NCI-H748 (cell line): ENCODE data around the gene MYO5A.

Experiments used
- DNase-seq: peaks from one replicate; lab custom pipeline; 2025; ENCODE audit not compliant: unreplicated experiment; lab: John Stamatoyannopoulos, UW

MYO5A gene

DNA sequence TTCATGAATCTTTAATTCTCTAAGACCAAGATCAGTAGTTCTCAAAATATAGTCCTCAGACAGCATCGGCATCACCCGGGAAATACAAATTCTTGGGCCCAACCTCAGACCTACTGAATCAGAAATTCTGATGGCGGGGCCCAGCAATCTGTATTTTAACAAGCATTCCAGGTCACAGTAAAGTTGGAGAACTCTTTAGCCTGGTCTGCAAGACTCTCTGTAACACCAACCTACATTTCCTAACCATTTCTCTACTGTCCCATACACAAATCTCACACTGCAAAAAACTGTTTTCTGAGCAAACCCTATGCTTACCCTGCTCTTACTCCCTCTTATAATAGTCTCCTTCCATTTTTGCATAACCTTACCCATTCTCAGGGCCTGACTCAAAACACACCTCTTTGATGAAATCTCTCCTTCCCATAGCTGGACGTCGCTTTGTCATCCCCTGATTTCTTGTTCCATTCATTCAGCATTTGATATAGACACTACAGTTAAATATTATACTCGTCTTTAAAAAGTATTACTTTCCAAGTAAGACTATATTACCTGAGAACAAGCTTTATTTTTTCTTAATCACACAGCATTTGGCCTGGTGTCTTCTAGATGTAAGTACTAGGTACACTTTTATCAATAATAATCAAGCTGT is 149.8 kb downstream of the MYO5A start:
- DNase-seq = no peak

DNA sequence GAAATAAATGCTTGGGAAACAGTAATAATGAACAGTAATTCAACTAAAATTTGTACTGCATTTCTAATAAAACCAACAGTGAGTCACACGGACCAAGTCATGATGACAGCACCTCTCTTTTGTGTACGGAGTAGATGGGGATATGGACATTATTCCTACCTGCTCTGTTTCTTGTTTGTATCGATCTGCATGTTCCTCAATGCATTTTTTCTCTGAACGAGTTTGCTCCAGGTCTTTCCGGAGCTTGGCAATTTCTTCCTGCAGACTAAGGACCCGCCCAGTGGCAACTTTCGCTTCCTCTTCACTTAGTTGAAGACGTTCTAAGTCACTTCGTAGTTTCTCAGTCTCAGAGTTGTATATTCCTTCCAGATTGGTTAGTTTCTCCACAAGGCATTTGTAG is 158.7 kb downstream of the MYO5A start:
- no peak for DNase-seq

DNA sequence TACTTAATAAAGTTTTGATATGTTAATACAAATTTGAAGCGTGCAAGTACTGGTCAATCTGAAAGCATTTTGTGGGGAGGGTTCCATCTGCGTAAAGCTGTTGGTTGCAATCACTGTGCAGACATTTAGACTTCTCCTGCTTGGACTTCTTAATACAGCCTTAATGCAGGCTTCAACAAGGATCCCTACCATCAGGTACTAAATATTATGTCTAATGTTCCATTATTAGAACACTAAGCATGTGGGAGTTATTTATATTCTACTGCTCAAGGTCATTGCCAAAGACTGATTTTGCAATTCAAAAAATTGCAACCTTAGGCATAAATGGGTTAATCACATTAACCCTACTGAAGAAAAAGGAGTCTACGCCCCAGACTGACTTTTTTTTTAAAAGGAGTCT is 159.2 kb downstream of the MYO5A start:
- no peak for DNase-seq

DNA sequence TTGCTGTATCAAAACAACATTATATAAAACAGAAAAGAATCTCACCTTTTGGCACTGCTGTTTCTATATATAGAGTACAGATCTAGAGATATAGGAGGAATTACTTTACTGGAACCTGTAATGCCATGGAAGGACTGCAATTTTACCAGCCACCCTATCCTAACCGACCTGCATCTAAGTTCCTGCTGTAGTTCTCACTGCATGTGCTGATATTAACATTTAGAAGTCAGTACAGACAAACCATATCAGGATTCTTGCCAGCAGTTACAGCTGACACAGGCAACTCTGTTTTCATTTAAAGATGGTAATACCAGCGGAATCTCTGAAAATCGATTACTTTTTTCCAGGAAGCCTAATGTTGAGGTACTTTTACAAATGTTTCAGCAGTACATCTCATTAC is 159.7 kb downstream of the MYO5A start:
- DNase-seq = no peak

DNA sequence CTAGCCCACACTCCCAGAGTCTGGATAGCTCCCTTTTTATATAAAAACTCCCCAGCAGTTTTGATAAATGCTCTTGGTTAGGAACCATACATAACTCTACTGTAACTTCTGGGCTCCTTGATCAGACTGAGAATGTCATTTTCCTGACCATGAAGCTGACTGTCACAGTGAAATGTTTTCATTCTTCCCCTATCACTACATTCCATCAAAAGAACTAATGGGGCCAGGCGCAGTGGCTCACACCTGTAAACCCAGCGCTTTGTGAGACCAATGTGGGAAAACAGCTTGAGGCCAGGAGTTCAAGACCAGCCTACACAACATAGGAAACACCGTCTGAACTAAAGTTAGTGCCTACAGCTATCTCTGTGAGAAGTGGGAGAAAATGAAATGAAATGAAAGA is 160.3 kb downstream of the MYO5A start:
- DNase-seq = no peak

DNA sequence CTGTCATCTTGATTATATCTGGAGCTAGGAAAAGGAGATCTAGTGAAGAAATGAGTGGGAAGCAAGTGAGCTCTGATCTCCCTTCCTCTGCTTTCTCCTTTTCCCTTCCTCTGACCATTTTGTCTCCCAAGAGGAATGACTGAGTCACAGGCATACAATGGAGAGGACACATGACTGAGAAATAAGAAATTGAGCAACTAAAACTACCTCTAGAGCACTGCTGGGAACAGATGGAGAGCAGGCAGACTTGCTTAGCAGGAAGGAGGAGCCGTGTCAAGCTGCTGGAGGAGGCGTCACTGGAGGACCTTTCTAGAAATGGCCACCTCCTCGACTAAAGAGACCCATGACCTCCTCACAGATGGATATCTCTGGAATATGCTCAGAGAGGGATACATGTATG is 166.2 kb downstream of the MYO5A start:
- DNase-seq = no peak

DNA sequence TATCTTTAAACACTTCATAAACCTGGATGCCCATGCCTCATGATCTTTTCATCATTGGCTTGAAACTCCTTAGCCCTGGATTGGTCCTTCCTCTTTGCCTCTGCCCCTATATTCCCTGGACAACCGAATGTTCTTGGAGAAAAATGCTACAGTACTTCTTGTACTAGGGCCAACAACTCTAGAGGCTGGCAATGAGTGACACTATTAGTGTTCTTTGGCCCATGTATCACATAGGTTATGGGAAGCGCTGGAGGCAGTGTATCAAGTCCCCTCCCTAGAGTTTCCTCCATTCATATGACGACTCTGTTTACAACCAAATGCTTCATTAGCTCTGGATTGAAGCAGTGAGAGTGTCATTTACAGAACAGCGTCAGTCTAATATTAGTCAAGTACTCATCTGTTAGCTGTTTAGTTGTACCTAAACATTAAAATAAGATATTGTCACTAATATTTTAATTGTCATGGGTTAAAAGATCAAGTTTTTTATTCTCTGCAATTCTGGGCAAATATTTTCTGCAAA is 166.6 kb downstream of the MYO5A start:
- DNase-seq = no peak

DNA sequence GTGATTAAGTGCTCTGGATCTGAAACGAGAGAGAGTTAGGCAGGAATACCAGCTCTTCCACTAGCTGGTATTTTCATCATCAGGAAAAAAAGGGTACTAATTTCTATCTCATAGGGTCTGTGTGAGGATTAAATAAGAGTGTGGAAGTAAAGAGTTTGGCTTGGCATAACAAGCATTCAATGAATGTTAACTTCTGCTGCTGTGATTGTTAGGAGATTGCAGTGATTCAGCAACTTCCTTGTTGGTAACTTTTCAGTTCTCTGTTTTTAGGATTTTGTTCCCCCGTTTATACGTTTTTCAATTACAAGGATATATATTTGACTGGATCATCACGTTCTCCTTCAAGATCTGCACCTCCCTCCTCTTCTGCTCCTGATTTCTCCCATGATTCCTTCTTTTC is 167.2 kb downstream of the MYO5A start:
- no peak for DNase-seq

DNA sequence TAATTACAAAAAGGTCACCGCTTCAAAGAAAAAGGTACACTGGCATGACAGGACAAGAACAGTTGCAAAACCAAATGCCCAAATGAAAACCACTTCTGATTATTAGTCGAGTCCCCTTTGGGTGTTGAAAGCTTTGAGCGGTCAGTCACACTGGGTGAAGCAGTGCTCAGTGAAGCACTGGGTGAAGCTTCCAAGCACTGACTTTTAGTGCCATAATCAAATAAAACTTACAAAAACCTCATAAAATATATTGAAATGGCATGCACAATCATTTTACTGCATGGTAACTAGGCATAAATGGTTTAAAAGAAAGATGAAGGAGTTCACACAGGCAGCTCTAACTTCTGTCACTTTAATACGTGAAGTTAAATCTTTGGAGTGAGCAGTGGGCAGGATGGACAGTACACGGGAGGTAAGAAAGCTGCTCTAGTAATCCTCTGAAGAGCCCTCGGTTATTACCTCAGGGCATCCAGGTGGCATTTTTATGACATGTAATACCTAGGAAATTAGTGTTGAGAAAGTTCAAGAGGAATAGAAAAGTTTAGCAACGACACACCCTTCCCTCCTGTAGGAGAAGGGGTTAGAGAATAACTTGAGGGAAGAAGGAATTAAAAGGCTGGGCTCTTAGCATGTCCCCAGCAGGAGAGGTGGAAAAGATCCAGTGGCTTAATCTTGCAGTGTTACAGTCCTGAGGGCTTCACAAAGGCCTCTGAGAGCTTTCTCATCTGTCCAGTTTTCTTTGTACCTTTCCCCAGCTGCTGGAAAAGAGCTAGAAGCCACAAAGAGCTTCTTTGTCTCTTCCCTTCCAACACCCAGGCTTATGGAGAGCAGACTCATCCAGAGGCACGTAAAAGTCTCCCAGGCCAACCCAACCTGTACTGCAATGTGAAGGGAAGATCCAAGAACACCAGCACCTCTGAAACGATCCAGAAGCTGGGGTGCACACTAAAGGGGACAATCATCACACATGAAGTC is 168.2 kb downstream of the MYO5A start:
- DNase-seq = no peak

DNA sequence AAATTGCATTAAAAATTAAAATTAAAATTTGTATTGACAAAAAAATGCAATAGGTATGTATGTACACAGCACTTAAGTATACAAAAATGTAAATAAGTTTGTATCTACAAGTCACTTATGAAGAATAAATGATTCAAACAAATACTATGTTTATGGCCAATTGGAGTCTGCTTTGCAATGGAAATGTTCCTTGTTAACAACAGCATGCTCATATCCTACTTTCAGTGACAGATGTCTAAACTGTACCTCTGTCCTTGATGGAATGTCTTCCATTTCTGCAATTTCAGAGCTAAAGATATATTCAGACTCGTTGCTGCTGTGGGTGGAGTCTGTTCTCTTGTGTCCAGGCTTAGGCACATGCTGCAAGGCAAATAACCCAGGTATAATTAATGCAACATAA is 169.0 kb downstream of the MYO5A start:
- DNase-seq = no peak

DNA sequence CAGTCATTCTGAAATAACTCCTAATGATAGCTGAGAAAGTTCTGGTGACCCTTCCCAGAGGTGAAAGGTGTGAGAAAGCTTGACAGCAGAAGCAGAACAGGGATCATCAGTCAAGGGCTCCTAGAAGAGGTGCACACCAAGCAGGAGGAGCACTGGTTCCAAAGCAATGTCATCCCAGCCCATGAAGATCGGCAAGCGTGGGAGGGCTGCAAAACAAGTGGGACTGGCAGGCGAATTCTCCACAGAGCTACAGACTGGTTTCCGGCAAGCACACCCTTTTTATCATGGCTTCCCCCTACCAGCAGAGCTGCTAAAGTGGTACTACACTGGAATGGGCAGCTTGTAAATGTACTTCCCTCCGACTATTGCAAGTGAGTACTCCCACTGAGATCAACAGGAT is 170.7 kb downstream of the MYO5A start:
- no peak for DNase-seq

DNA sequence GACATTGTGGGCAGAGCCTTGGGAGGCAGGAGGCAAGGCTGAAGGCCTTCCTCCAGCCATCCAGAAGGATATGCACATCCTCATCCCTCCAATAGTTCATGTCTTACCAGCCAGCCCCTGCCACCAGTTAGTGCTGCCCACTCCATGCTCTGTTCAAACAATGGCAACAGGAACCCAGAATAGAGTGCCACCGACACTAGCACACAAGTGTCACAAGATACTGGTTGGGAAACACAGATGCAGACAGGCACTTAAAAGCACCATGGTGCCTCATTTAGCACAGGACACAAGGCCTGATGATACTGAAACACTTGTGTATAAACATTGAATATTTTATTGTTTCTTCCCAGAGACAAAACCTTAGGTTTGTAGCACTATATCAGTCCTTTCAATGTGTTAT is 176.6 kb downstream of the MYO5A start:
- no peak for DNase-seq

DNA sequence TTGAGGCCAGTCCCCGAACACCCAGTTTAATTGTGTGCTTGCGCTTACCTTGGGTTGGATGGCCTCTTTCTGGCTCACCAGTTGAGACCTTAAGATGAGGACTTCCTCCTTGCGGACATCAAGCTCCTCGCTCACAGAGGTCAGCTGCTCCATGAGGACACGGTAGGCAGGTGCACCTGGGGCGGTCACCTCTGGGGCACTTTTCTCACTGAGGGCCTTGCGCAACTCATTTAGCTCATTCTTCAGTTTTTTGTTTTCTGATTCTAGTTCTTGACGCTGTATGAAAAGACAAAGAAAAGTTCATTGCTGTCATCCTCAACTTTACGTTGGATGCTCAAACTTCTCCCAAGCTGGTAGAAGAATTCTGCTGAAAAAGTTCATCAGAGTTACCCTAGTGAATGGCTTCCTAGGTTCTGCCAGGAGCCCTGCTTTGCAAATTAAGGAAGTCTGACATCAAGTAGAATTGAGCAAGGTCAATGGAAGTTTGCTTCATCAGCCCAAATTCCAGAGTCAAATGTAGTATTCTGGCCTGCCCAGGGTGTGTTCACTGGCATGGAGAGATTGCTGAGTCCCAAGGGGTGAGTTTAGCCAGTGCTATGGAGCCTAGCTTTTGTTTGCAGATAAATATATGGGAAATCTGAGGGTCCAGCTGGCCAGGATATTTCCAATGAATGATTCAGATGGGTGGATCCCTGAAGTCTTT is 177.3 kb downstream of the MYO5A start:
- no peak for DNase-seq

DNA sequence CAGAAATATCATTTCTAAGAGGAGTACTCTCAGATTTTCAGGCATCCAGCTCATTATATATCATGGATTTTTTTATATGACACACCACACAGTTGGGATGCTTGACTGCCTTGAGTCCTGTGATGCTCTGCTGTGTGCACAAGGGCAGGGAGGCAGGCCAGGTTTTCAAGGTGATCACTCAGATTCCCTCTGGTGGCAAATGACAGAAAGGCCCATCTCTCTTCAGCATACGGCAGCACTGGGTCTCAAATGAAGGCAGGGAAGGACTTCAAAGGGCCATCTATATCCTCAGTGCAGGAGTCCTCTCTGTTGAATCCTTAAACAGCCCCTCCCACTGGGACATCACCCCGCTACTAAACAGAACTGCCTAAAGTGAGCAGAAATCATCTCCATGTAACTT is 178.3 kb downstream of the MYO5A start:
- no peak for DNase-seq

DNA sequence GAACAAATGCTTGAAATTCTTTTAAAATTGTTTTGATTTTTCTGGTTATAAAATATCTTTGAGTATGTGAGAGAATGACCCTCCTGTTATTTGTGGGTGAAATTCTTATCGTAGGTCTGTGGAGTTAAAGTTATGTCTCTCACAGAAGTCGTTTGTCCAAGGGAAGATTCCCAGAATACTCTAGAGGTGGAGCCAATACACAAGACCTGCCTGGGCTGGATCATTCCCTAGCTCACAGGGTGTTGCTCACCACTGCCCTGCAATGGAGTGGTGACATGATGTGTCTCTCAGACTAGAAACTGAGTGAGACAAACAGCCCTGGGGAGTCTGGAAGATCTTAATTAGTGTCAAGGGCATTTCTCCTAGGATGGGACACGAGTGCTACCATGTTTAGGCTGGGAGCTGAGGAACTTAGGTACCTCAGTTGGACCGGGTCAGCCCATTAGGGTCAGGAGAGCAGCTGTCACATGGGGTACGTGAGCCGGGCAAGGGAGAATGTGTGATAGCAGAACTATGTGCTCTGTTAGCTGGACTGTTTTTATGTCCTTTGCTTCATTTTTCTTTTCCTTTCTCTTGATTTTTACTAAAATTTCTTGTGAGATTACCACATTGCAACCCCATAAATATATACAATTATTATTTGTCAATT is 179.5 kb downstream of the MYO5A start:
- no peak for DNase-seq

DNA sequence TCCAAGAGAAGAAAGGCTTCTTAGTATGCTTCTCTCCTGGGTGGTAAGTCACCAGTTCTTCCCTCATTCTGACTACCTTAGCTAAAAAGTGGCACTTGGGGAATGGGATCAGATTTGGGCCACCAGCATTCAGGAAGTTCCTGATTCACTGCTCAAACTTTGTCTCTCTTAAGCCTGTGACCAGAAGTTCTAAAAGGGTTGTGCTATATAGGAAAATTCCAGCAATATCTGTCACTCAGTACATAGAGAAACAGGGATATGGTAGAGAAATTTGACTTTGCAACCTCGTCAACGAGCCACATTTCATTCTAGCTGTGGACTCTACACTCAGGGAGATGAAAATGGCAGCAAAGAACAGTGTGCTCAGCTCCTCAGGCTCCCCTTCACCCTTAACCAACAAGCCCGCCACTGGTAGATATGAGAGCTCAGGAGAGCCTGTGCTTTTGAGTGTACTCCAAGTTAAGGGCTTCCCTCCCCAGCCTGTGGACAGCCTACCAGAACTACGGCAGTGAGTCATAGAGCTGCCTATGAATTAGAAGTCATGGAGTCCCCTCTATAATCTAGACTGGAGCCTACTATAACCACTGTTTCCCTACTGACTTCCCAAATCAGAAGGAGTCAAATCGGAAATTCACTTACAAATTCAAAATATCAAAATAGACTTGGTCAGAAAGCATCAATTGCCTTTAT is 180.5 kb downstream of the MYO5A start:
- no peak for DNase-seq

DNA sequence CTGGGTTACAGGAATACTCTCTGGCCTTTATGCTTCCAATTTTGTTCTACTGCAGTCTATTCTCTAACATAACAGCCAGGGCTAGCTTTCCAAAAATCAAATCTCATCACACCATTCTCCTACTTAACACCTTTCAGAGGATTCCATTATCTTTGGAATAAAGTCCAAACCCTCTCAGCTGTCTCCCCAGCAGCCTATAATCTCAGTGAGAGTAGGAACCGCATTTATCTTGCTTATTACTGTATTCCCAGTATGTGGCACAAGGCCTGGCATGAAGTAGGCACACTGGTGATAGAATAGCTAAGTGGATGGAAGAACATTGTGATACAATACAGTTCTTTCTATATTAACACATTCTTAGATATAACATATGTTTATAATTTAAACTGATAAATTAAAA is 184.1 kb downstream of the MYO5A start:
- no peak for DNase-seq

DNA sequence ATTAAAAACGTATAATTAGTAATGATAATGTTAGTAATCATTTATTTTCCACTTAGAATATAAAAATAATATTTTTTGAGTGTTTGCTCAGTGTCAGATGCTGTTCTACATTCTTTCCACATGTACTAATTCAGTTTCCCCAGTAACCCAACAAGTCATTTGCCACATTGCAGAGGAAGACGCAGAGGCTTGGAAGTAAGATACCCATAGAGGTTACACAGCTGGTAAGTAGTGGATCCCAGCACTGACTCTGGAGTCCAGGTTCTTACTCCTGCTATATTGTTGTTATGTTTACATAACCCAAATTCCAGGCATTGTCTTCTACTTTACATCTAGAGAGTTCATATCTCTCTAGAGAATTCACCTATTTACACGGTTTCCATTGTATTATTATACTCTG is 184.8 kb downstream of the MYO5A start:
- no peak for DNase-seq

DNA sequence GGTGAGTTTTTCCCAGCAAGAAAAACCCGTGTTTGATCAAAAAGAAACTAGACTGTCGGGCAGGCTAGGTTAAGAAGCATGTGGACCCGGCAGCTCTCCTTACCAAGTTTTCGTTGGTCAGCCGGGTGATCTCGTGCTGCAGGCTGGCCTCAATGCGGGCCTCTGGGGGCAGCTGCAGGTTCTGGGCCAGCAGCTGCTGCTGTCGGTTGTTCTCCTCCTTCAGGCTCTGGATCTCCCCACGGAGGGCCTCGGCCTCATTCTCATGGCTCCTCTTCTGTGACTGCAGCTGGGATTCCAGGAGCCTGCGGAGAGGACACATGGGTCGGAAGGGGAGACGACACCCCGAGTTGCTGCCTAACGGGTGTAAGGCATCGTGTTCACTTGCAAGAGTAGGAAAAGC is 188.6 kb downstream of the MYO5A start:
- DNase-seq = no peak

DNA sequence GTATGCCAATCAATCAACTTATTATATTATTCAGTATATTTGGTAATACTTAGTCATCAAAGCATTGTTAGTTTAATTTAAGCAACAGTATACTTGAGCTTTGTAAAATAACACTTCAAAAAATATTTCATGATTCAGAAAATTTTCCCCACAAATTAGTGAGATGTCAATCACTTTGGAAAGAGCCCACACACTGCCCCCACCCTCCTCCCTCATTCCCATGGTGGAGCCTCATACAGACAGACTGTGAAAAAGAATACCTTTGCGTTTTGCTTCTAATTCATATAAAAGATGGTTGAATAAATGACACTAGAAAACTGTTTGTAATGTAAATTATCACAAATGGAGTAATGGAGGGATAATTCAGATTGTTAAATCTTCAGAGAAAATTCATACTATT is 189.8 kb downstream of the MYO5A start:
- no peak for DNase-seq

DNA sequence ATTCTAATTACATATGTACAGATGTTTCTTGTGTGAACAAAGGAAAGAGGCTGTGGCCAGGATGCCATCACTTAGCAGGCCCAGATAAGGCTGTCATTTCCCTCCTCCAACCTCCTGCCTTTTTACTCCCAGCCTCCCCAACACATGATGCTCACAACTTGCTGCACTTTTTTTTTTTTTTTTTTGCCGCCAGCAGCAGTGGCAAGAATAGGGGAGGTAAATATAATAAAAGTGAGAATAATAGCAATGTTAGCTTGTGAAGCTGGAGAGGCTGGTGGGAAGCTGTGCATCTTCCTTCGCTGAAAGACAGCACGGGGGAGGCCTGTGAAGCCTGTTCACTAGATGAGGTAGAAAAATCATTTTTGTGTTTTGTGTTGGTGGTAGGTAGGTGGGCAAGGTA is 190.6 kb downstream of the MYO5A start:
- no peak for DNase-seq
